ENCODE results near the gene REG4. TPM values are rescaled to one million over a fixed set of nuclear protein-coding genes. Genes with fewer than 3 reads are reported as not detected.
A peak's percentile ranks its signal among the peaks of the same experiment; 100 is the strongest.

REG4 gene
- total and polyA plus RNA-seq, 2 experiments from 2014 or later, result not detected

GRCh38 chr1:119782631-119783325 is 28.5 kb downstream of the REG4 start:
- Histone ChIP-seq H3K27ac (no peak overlapping the region), H3K9me3 (ENCODE audit: low read depth) (no peaks in the 10 kb centered on the region), H3K4me3 (no peak overlapping the region), H3K27me3 (no peaks in the 10 kb centered on the region), H3K36me3 (no peaks in the 10 kb centered on the region), H3K4me1 (ENCODE audit: low read depth) (no peaks in the 10 kb centered on the region)
- TF ChIP-seq CTCF (IDR thresholded peaks at IDR 0.05; ENCODE audit: low read depth, low read length), result no peak
- no peak for DNase-seq (ENCODE audit: low read depth in 1 of 2, low spot score in 1 of 2)

- Histone ChIP-seq H3K4me1 (ENCODE audit: low read depth) (no peaks in the 10 kb centered on the region), H3K27me3 (no peaks in the 10 kb centered on the region), H3K9me3 (ENCODE audit: low read depth) (no peaks in the 10 kb centered on the region), H3K36me3 (no peaks in the 10 kb centered on the region), H3K4me3 (no peak overlapping the region), H3K27ac (no peak overlapping the region)
- no peak for DNase-seq (ENCODE audit: low read depth in 1 of 2, low spot score in 1 of 2)
- TF ChIP-seq CTCF (IDR thresholded peaks at IDR 0.05; ENCODE audit: low read depth, low read length), result no peak
These were observed 29.6 kb downstream of the REG4 start for GRCh38 chr1:119781434-119782210.

- Histone ChIP-seq H3K9me3 (ENCODE audit: low read depth) (no peaks in the 10 kb centered on the region), H3K27me3 (no peaks in the 10 kb centered on the region), H3K4me3 (no peak overlapping the region), H3K4me1 (ENCODE audit: low read depth) (no peaks in the 10 kb centered on the region), H3K27ac (no peak overlapping the region), H3K36me3 (no peaks in the 10 kb centered on the region)
- no peak for TF ChIP-seq CTCF (IDR thresholded peaks at IDR 0.05; ENCODE audit: low read depth, low read length)
- peak in 1 of 2 donors; percentile 71 for DNase-seq (ENCODE audit: low read depth in 1 of 2, low spot score in 1 of 2)
These were observed 31.3 kb downstream of the REG4 start for GRCh38 chr1:119779869-119780356.

- no peak for TF ChIP-seq CTCF (IDR thresholded peaks at IDR 0.05; ENCODE audit: low read depth, low read length)
- no peaks in the 10 kb centered on the region for H3K27me3 ChIP-seq
- no peaks in the 10 kb centered on the region for H3K36me3 ChIP-seq
- no peaks in the 10 kb centered on the region for H3K9me3 ChIP-seq (ENCODE audit: low read depth)
- no peak for DNase-seq (ENCODE audit: low read depth in 1 of 2, low spot score in 1 of 2)
- peaks cover 7% of the 10 kb centered on the region for H3K4me1 ChIP-seq (ENCODE audit: low read depth)
- H3K27ac ChIP-seq, result no peak overlapping the region
- no peak overlapping the region for H3K4me3 ChIP-seq
These were observed 32.2 kb downstream of the REG4 start for GRCh38 chr1:119778886-119779560.

GRCh38 chr1:119778359-119778758 is 32.9 kb downstream of the REG4 start:
- Histone ChIP-seq H3K4me3 (no peak overlapping the region), H3K36me3 (no peaks in the 10 kb centered on the region)
- no peak for DNase-seq (ENCODE audit: low read depth in 1 of 2, low spot score in 1 of 2)

More at GRCh38 chr1:119778359-119778758, 32.9 kb downstream of the REG4 start:
- Histone ChIP-seq H3K27ac (no peak overlapping the region), H3K27me3 (no peaks in the 10 kb centered on the region), H3K9me3 (ENCODE audit: low read depth) (no peaks in the 10 kb centered on the region), H3K4me1 (ENCODE audit: low read depth) (peaks cover 14% of the 10 kb centered on the region)
- TF ChIP-seq CTCF (IDR thresholded peaks at IDR 0.05; ENCODE audit: low read depth, low read length), result no peak
